GM18498 (cell line): Measurements from ENCODE around the gene IQGAP2.
"Not testable (repeated sequence)": the region's sequence is repeated elsewhere in the genome, so short reads cannot be mapped to it uniquely, and the experiment has no call there.

Source experiments
- ATAC-seq: cut with Tn5 transposase; IDR thresholded peaks from one replicate; pipeline ENCODE4 v1.9.1; 2021; ENCODE audit warnings: mild to moderate bottlenecking, moderate library complexity; ENCODE audit not compliant: unreplicated experiment

The IQGAP2 gene

DNA sequence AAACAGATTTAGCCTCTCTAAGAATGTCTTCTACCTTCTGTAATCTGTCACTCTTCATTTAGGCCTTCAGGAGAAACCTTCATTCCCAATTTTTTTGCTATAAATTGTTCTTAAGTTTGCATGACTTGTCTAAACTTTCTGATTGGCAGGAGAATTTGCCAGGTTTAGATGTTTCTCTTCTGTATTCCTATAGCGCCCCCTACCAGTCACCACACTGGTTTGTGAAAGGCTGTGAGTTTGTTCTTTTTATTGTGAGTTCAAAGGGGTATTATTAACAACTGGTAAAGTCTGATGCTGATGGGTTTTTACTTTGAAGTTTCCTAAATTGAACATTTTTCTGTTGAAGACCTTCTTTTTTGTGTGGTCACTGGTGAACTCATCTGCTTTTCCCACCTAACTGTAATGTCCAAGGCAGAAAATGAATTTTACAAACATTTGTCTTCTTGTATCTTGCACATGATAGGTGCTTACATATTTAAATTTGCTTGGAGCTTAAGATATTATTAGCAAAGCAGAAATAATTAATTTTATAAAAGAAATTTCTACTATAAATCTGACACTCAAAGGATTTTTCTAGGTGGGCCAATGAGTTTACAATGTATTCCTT lies 238.5 kb downstream of the IQGAP2 start:
- ATAC-seq: no peak

DNA sequence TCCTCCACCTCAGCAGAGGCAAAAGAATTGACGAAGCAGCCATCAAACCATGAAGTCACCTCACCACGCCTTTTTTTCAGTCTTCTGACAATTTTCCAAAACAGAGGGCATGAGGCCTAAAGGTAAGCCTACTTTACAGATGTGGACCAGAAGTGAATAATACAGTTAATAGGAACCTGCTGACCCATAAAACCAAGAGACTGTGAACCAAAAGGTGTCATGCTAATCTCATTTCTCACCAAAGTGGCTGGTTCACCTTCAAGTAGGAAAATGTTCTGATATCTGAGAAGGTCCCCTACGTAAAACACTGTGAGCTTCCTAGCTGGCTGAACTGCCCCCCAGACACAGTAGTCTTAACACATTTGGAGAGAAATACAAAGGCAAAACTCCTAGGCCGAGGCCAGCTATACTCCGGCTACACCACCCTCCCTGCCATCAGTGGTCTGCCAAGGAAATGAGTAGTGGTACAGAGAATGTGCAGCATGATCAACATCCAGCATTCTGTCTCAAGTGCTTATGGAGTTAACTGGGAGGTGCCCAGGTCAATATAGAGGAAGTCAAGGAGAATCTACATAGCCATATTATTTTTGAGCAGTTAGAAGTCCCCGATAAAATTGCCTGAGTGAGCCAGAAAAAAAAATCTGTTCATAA lies 239.4 kb downstream of the IQGAP2 start:
- ATAC-seq: no peak

DNA sequence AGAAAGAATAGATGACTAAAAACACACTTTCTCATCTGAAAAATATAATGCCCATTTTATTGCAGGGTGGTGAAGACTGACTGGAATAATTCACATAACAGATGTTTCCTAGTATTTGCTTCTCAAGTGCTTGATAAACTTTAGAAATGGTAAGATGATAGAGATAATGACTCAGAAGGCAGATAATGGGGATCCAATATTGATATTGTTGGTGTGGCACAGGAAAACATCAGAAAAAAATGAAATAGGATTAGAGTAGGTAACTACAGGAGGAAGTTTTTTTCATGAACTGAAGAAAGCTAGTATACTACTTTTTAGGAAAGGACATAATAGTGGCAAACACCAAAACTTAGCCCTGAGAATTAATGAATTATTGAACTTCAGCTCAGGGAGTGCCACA lies 240.3 kb downstream of the IQGAP2 start:
- no peak for ATAC-seq

DNA sequence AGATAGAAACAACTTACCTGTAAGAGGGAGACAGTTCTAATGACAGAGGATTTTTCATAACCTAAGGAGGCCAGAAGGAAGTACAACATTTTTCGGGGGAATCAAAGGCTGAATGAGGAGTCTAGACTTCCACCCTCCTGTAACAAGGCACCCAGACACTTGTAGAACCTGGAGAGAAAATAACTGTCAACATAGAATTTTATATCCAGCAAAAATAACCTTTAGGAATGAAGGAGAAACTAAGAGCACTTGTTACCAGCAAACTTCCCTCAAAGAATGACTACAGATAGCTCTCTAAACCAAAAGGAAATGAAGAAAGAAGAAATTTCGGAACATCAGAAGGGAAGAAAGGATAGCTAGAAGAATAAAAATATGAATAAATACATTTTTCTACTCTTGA lies 246.1 kb downstream of the IQGAP2 start:
- ATAC-seq: no peak

DNA sequence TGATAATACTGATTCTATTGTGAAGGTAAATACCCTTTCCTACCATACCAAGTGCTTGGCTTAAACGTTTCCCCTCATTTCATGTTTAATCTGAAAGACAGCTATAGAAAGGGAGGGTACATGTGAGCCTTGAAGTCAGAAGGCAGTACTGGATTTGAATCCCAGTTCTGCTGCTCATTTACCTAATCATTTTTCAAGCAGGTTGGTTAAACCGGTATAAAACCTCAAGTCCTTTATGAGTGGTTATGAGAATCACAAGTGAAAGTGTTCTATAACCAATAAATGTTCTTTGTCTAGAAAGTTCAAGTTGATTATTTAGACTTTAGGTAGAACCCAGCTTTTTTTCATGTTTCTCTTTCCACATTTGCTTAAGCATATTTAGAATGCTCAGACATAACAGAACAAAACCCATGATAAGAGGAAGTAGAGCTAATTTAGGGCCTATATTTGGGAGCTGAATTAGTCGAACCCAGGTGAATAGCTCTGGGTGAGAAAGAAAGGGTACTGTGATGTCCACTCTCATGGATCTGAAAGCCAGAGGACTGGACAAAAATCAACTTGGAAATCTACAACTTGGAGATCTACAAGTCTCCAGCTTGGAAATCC lies 249.8 kb downstream of the IQGAP2 start:
- ATAC-seq: no peak

DNA sequence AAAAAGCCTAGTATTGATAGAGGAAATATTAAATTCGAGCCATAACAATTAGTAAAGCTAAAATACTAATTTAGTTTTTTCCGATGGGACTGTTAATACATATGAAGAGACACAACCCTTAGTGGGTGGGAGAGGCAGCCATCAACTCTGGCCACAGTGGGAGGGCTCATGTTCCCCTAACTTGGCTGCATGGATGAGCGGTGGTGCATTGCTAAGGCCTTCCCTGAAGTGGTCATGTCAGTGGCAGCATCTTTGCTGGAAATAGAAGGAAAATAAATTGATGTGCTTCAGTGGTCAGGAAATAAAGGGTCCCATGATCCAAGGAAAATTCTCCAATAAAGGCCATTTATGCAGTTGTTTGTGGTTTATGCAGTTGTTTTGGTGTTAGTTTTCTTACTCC lies 254.0 kb downstream of the IQGAP2 start:
- ATAC-seq: no peak

DNA sequence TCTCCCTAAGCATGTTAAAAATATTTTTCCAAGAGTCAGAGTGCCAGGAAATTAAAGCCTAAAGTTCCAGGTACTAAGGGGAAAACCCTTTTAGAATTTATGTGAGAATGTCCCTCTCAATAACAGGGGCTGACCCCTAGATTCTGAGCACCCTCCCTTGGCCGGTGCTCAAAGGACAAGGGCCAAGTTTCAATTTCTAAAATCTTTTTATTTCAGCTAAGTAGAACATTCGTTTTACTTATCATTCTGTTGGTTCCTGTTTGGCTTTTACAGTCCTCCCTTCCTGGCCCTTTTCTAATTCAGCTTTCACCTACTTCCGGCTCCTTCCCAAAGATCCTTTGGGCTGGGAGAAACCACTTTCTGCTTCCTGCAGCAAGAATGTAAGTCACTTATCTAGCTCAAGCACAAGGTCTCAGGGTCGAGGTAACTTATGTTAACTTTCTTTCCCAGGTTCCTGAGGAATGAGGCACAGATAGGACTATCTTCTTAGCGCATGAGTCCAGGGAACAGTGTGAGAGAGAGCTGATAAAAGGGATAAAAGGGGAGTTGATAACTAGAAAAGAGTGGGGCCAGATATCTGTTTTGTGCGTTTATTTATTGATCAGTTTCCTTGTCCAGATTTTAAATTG lies 254.7 kb downstream of the IQGAP2 start:
- ATAC-seq: no peak

DNA sequence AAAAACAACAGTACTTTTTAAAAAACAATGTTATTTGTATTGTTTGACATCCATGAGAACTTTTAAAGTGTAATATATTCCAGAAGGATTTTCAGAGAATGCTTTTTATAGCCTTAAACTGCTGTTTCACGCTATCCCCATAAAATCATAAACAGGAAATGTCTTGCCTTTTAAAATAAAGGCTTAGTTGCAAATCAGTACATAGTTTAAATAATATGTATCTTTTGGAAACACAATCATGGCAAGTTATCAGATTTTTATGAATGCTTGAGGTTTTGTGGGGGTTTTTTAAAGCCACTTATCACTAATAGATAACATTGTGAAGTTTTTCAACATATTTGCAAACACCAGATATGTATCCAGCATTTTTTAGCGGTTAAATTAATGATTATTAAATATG lies 257.3 kb downstream of the IQGAP2 start:
- no peak for ATAC-seq

DNA sequence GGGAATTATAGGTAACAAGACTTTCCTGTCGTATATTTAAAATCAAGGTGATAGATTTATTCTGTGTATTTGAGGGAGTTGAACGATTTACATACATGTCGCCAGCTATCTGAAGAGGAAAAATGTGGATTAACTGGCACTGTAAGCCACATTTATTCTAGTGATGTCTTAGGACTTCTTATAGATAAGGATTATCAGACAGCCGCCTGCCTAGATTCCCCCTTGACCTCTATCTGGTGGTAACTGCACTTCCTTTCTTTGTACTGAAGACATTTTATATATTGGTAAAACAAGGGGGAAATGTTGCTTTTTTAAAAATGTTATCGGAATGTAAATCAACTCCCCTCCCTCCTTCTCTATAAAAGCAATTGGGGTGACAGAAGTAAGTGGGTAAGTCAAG lies 259.4 kb downstream of the IQGAP2 start:
- ATAC-seq: no peak

DNA sequence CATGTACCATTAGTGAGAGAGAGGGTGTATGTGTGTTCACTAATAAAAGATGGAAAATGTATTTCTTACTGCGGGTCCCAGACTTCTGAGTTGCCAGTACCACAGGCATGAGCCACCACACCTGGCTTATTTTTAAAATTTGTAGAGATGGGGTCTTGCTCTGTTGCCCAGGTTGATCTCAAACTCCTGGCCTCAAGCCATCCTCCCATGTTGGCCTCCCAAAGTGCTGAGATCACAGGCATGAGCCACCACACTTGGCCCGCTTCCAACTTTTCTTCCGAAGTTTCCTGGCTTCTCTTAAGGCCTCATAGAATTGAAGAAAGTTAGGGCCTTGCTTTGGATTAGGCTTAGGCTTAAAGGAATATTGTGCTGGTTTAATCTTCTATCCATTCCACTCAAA lies 260.5 kb downstream of the IQGAP2 start:
- no peak for ATAC-seq

DNA sequence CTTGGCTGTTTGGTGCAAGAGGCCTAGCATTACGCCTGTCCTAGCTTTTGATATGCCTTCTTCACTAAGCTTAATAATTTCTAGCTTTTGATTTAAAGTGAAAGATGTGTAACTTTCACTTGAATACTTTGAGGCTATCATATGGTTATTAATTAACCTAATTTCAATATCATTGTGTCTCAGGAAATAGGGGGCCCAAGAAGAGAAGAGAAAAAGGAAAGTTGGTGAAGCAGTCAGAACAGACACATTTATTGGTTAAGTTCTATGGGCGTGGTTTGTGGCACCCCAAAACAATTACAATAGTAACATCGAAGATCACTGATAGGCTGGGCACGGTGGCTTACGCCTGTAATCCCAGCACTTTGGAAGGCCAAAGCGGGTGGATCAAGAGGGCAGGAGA lies 261.0 kb downstream of the IQGAP2 start:
- ATAC-seq: no peak

DNA sequence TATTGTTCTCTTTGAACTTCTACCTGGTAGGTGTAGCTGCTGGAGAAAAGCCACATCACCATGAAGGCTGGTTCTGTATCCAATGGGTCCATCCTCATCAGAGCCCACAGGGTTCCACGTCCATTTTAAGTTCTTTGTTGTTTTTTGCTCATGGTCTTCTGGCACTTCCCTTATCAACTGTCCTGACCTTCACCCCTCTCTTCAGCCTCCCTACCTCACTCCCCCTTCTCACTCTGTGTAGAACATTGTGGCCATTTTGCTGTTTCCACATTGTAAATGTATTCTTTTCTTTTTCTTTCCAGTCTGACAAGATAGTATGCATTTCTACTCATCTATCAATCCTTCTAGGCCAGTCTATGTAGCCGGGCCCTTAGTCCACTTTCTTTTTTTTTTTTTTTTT lies 264.4 kb downstream of the IQGAP2 start:
- no peak for ATAC-seq

DNA sequence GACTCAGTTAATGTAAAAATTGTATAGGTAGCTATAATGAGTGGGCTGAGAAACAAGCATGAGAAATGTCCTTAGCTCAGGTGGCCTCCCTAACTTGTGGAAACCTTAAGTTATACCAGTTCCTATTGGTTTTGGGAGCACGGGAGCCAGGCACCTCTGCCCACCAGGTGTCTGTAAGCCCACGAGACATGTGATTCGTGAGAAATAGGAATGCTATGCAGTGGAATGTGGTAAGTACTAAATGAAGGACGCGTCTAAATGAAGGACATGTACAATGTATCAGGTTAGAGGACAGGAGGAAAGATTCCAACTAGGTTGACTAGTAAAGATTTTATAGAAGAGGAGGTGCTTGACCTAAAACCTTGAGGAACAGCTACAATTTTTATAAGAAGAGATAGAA lies 266.2 kb downstream of the IQGAP2 start:
- ATAC-seq: no peak

DNA sequence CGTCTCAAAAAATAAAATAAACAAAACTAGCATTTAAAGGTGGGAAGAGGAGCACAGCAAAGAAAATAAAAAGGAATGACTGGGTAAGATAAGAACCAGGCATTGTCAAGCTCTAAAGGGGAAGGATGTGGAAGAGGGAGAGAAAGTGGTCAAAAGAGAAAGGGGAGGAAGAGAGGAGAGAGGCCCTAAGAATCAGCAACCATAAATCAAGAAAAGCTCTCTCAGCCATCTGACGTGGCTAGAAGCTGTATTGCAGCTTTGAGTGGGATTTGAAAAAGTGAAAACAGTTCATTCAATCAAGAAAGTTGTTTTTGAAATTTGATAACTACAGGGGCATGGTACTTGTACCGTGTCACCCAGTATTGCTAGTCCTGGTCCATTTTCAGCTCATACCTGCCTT lies 267.4 kb downstream of the IQGAP2 start:
- no peak for ATAC-seq

DNA sequence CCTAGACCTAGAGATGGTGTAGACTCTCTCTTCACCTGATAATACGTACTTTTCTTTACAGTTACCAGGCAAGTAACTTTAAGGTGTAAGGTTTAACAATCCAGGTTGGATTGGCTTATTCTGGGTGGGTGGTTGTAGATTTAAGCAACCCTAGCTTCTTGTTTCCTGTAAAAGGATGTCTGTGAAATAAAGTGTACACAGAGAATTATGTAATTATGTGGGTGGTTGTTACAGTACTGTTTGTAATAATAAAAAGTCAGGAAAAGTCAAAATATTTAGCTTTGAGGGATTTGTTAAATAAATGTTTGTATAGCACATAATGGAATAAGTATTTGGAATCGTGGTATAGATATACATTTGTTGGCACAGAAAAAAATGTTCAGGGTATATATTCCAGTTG lies 269.2 kb downstream of the IQGAP2 start:
- ATAC-seq: no peak

DNA sequence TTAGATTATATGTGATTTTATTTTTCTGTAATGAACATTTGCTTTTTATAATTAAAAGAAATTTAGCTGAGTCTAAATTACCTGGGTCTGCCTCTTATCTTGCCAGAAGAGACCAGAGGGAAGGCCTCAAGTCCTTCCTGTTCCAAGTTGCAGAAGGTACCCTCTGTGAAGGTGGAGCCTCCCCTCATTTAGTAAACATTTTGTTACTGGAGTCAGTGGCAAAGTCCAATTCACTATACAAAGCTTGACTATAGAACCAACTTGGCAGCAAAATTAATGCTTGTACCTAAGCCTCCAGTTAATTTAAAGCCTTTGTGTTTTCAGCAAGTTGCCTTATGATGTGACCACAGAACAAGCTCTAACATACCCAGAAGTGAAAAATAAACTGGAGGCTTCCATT lies 270.0 kb downstream of the IQGAP2 start:
- ATAC-seq: no peak

DNA sequence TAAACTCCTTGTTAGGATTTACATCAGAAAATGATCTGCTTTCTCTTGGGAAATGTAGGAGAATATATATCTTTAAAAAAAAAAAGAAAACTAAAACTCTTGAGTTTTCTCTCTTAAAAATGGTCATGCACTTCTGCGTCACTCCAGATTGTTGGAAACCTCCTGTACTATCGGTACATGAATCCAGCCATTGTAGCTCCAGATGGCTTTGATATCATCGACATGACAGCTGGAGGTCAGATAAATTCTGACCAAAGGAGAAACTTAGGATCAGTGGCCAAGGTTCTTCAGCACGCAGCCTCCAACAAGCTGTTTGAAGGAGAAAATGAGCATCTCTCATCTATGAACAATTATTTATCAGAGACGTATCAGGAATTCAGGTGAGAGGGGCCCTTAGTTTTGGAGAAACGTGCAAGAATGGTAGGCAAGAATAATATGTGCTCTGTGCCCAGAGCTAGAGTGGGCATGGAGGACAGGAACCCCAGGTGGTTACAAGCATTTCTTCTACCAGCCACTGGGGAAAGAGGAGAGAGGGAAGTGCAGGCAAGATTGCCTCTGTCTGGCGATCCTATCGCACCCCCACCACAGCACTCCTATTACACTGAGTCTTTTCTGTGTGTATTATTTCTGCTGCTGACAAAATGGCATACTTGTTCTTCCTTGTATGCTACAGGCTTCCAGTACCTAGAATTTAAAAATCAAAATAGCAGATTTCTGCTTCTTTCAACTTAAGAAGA lies 271.4 kb downstream of the IQGAP2 start:
- ATAC-seq: no peak

DNA sequence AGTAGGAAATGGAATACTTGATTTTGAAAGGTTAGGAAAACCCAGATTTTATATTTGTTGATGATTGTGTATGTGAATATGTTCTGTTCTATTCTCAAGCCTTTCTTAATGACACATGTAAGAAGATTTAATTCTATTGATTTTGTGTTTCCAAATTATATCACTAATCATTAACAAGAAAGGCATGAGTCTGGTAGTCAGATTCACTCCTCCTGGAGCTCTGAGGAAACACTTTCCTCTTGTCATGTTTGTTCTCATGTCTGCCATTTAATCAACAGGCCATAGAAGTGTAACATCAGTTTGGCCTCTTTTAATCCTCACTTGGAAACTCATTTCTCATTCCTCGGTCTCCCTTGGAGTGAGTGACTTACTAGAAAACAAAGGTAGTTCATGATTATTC lies 272.3 kb downstream of the IQGAP2 start:
- ATAC-seq: no peak

DNA sequence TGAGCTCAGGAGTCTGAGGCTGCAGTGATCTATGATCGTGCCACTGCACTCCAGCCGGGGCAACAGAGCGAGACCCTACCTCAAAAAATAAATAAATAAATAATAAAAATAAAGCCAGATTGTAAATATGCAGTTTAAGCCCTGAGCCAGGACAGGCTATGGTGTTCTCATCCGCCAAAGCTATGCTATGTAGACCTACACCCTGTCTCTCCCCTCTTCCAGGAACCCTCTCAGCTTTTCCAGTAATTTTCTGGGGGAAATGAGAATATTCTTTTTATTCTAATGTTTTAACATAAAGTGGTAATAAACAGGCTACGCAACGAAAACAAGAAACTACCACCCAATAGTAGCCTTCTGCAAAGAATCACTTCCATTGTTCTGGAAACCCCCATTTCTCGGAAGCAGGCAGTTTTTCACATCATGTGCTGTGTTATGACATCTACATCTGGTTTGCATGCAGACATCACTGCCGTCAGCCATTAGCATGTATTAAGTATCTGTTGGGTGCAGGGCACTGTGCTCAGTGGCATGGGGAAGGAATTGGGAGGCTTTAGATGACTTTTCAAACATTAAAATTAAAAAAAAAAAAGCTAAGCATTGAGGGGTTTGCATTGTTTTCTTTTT lies 274.9 kb downstream of the IQGAP2 start:
- ATAC-seq: no peak

DNA sequence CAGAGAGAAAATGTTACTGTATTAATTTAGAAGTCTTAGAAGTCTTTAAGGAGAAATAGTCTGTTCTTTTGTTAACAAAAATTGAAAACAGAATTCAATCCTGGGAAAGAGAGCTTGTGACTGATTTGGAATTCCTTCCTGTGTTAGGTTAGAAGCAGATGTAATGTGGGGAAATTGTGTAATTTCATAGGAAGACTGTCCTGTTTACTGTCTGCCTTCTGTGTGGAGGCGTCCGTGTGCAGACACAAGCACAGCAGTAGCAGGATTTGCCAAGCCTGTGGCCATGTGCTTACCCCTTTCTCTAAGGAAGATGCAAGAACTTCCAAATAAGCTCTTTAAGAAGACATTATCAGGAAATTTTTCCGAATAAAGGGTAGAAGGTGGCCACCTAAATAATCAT lies 276.1 kb downstream of the IQGAP2 start:
- no peak for ATAC-seq

DNA sequence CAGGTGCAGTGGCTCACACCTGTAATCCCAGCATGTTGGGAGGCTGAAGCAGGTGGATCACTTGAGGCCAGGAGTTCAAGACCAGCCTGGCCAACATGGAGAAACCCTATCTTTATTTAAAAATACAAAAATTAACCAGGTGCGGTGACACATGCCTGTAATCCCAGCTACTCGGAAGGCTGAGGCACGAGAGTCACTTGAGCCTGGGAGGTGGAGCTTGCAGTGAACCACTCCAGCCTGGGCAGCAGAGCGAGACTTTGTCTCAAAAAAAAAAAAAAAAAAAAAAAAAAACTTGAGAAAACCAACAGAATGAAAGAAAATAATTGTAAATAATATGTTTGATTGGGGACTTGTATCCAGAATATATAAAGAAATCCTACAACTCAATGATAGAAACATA lies 277.7 kb downstream of the IQGAP2 start:
- ATAC-seq: not testable (repeated sequence)
